Endothelial cell (in vitro differentiated cells): ENCODE measurements around the gene SHFL. TPM values are rescaled to one million over a fixed set of nuclear protein-coding genes. Genes with fewer than 3 reads are reported as not detected.

Experiments used
- DNase-seq: peaks from one replicate; pipeline ENCODE4 v3.0.0; 2021; ENCODE audit warnings: low spot score
- H3K27ac Mint-ChIP-seq: one replicate; pipeline ENCODE4 v1.8.0; 2021; ENCODE audit warnings: mixed read lengths, inconsistent platforms; ENCODE audit not compliant: unreplicated experiment
- H3K27me3 Mint-ChIP-seq: one replicate; pipeline ENCODE4 v1.8.0; 2021; ENCODE audit warnings: mild to moderate bottlenecking, moderate library complexity, mixed read lengths, inconsistent platforms; ENCODE audit not compliant: unreplicated experiment
- H3K36me3 Mint-ChIP-seq: one replicate; pipeline ENCODE4 v1.8.0; 2021; ENCODE audit warnings: mild to moderate bottlenecking, low read depth, mixed read lengths, inconsistent platforms; ENCODE audit not compliant: unreplicated experiment
- H3K4me1 Mint-ChIP-seq: one replicate; pipeline ENCODE4 v1.8.0; 2021; ENCODE audit warnings: mild to moderate bottlenecking, mixed read lengths, inconsistent platforms; ENCODE audit not compliant: unreplicated experiment
- H3K4me3 Mint-ChIP-seq: one replicate; pipeline ENCODE4 v1.8.0; 2021; ENCODE audit warnings: mild to moderate bottlenecking, mixed read lengths, inconsistent platforms; ENCODE audit not compliant: unreplicated experiment
- H3K9me3 Mint-ChIP-seq: one replicate; pipeline ENCODE4 v1.8.0; 2021; ENCODE audit warnings: mixed read lengths, inconsistent platforms; ENCODE audit not compliant: unreplicated experiment
- CTCF ChIP-seq: fragments of 200-600 bp; sonication (generic); IDR thresholded peaks from one replicate; pipeline ENCODE4 v1.5.0; 2021; ENCODE audit warnings: antibody characterized with exemption; ENCODE audit not compliant: unreplicated experiment
- total RNA-seq: library from RNA; stranded (reverse); fragmentation: NEBNext Ultra II Directional; extraction: Animal tissue kit (Norgen Biotek cat#: 25700); gene quantifications from one replicate; pipeline ENCODE4 v1.2.1, GENCODE V29; 2021; ENCODE audit not compliant: unreplicated experiment

Gene SHFL
- total RNA-seq, 1 donor from 2014 or later: 9.2 TPM

GRCh38 chr19:10095948-10096614 is 10.0 kb downstream of the SHFL start:
- Mint-ChIP-seq H3K27ac (no peak overlapping the region), H3K4me3 (no peak overlapping the region), H3K9me3 (no peaks in the 10 kb centered on the region), H3K36me3 (peaks cover 14% of the 10 kb centered on the region), H3K4me1 (no peaks in the 10 kb centered on the region), H3K27me3 (peaks cover 8% of the 10 kb centered on the region)
- DNase-seq: peak; percentile 90
- TF ChIP-seq CTCF: no peak

- TF ChIP-seq CTCF: no peak
- no peaks in the 10 kb centered on the region for H3K4me1 Mint-ChIP-seq
- no peak for DNase-seq
- H3K36me3 Mint-ChIP-seq: peaks cover 14% of the 10 kb centered on the region
- no peak overlapping the region for H3K4me3 Mint-ChIP-seq
- no peak overlapping the region for H3K27ac Mint-ChIP-seq
- H3K9me3 Mint-ChIP-seq: no peaks in the 10 kb centered on the region
- peaks cover 8% of the 10 kb centered on the region for H3K27me3 Mint-ChIP-seq
These were observed 10.5 kb downstream of the SHFL start for GRCh38 chr19:10096615-10096963.

- TF ChIP-seq CTCF: no peak
- H3K36me3 Mint-ChIP-seq: peaks cover 4% of the 10 kb centered on the region
- H3K4me3 Mint-ChIP-seq: no peak overlapping the region
- peaks cover 6% of the 10 kb centered on the region for H3K27me3 Mint-ChIP-seq
- H3K27ac Mint-ChIP-seq: no peak overlapping the region
- no peaks in the 10 kb centered on the region for H3K9me3 Mint-ChIP-seq
- no peak for DNase-seq
- H3K4me1 Mint-ChIP-seq: peaks cover 5% of the 10 kb centered on the region
These were observed 14.2 kb downstream of the SHFL start for GRCh38 chr19:10100163-10100785.

- Mint-ChIP-seq H3K36me3 (peaks cover 7% of the 10 kb centered on the region), H3K4me3 (no peak overlapping the region), H3K27me3 (peaks cover 11% of the 10 kb centered on the region), H3K9me3 (no peaks in the 10 kb centered on the region), H3K4me1 (peaks cover 14% of the 10 kb centered on the region), H3K27ac (no peak overlapping the region)
- no peak for TF ChIP-seq CTCF
- DNase-seq: no peak
These were observed 16.7 kb downstream of the SHFL start for GRCh38 chr19:10102787-10103236.

- no peaks in the 10 kb centered on the region for H3K9me3 Mint-ChIP-seq
- peaks cover 14% of the 10 kb centered on the region for H3K4me1 Mint-ChIP-seq
- TF ChIP-seq CTCF: no peak
- no peak overlapping the region for H3K27ac Mint-ChIP-seq
- no peak for DNase-seq
- peaks cover 9% of the 10 kb centered on the region for H3K27me3 Mint-ChIP-seq
- no peak overlapping the region for H3K4me3 Mint-ChIP-seq
- peaks cover 7% of the 10 kb centered on the region for H3K36me3 Mint-ChIP-seq
These were observed 18.0 kb downstream of the SHFL start for GRCh38 chr19:10104130-10104513.
